ENCODE results near the gene MITD1. TPM values are rescaled to one million over a fixed set of nuclear protein-coding genes. Genes with fewer than 3 reads are reported as not detected.

Gene MITD1
- 18.9 to 28.2 TPM (median 23.6 TPM) in 5 replicates for total RNA-seq (2022; extraction: Qiagen RNA extraction)

DNA sequence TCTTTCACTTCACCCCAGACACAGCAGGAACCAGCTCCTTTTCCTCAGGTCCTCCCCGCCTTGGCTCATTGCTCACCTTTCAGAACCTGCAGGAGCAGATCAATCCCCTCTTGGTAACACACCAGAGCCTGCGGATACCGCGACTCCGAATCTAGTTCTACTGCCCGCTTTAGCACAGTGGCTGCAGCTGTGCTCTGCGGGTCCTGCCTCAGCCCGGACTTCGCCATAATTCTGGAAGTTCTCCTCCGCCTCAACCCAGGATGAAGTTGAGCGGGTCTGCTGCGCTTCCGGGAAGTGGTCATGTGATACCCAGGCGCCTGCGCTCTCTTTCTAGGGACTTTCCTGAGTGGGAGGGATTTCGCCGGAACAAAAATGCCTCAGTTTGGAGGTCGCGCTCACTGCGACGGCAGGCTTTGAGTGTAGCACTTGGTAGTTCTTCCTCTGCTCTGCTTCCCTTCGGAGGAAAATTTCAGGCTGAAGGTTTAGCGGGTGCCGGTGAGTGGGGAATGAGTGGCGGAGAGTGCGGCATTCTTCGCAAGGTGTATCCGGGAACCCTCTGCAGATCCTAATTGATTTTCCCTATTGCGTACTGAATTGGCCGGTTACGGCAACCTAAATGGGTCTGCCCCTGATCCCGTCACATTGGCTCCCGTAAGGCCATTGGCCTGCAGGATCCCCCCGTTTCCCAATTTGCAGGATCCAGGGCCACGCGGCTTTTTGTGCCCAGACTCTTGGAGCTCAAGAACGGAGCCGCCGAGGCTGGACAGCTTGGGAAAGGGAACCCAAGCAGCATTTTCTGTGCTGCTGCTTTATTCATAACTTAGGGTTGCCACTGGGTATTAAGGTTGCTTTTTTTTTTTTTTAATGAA lies at the start of gene MITD1, which contains the start of gene MRPL30:
MITD1 (minus strand) TSS at position 304 of the 869 bp plus-strand sequence; CDS start at position 227, 77 bp downstream.
MRPL30 (plus strand) TSS at position 430 of the 869 bp plus-strand sequence. CDS start 5,020 bp downstream, outside the sequence.

DNA sequence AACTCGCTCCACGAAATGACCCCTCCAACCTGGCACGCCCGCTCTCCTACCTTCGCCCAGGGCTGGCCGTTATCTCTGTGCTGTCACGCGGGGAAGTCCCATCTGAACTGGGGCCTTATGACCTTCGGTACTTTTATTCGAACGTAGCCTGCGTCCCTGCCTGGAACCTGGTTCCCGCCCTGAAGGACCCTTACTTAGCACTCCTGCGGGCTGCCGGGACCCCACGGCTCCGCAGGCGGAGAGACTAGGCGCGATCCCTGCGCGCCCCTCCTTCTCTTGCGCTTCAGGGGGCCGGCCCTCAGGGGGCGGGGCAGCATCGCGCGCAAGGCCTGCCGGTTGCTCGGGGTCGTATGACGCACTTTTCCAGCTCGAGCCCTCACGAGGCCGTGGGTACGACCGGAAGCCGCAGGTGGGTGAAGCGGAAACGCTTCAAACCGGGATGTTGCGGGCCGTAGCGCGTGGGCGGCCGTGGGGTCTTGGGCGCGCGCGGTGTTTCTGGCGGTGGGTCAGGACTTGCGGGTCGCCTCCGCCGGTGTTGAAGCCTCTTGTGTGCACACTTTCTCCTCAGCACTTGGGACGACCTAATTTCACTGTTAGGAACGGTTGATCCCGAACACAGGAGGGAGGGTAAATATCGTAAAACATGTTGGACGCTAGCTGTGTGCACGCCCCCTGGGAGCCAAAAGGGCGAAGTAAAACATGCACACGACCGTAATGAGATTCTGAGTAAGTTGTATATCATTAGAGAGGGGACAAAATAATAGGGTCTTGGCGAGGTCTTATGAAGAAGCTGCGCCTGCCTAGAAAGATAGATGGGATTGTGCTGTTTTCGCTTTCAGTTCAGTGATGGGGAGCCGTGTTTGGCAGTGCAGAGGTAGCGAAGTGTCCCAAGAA lies 26.0 kb downstream of the MITD1 start, which contains the start of the genes LIPT1 and TSGA10:
LIPT1 (plus strand) TSS at position 325 of the 894 bp plus-strand sequence. CDS start 6,991 bp downstream, outside the sequence.
TSGA10 (minus strand) TSS at position 300 of the 894 bp plus-strand sequence. CDS start 45,503 bp downstream, outside the sequence.

DNA sequence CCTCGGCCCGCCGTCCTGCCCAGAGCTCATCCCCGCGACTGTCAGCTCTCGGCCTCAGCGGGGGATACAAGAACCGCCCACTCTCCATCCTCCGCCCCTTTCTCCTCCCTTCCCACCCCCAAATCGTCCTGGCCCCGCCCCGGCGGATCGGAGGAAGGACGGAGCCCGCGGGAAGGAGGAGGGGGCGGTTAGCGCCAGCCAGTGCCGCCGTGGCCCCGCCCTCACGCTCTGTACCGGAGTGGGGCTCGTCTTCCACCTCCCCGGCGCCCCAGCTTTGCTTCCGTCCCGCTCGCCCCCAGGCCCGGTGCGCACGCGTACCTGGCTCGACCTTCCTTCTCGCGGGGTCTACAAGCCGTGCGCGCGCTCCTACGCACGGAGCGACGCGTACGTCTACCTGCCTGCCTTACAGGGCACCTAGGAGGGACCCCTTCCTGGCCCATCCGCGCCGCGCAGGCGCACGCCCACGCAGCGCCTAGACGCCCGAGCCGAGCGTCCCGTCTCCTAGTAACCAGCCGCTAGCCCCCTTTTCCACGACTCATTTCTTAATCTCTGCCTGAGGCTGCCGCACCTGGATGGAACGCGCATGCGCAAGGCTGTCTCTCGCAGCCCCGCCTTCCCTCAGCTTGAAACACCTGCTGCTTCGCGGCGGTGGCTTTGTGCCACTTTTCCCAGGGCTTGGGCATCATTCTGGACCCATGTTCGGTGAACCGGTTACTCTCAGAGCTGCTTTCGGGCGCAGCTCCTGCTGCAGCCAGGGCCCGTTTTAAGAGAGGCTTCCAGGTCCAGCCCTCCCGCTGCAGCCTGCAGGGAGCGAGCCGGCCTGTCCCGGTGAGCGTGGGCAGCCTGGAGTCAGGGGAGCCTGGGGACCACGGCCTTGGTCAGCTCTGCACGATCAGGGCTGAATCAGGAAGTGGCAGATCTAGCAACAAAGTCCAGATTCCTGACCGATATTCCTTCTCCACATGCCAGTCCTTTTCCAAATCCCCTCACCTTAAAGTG lies 39.4 kb downstream of the MITD1 start, which contains the start of gene C2orf15:
C2orf15 (plus strand) TSS at position 598 of the 999 bp plus-strand sequence. CDS start 8,852 bp downstream, outside the sequence.

Other genes starting within 250 kb of the MITD1 start
- 2.5 to 3.8 TPM (median 2.8 TPM) in 5 replicates for gene CRACDL, start 244.8 kb downstream of the MITD1 start, total RNA-seq (2022; extraction: Qiagen RNA extraction)
- gene C2orf15, start 39.4 kb downstream of the MITD1 start, total RNA-seq (2022; extraction: Qiagen RNA extraction) = 0.43 to 1.0 TPM (median 0.81 TPM) in 5 replicates
- gene TSGA10, start 26.1 kb downstream of the MITD1 start, total RNA-seq (2022; extraction: Qiagen RNA extraction) = 2.0 to 5.5 TPM (median 4.3 TPM) in 5 replicates
- gene LIPT1, start 26.1 kb downstream of the MITD1 start, total RNA-seq (2022; extraction: Qiagen RNA extraction) = 3.1 to 5.6 TPM (median 3.7 TPM) in 5 replicates
- 31.4 to 57.3 TPM (median 31.8 TPM) in 5 replicates for gene MRPL30, start 126 bp upstream of the MITD1 start, total RNA-seq (2022; extraction: Qiagen RNA extraction)
- not detected in 5 replicates for gene LYG2, start 74.6 kb upstream of the MITD1 start, total RNA-seq (2022; extraction: Qiagen RNA extraction)
- gene LYG1, start 120.1 kb upstream of the MITD1 start, total RNA-seq (2022; extraction: Qiagen RNA extraction) = 0.54 to 1.9 TPM (median 1.1 TPM) in 5 replicates
- 36.6 to 51.1 TPM (median 40.6 TPM) in 5 replicates for gene TXNDC9, start 155.3 kb upstream of the MITD1 start, total RNA-seq (2022; extraction: Qiagen RNA extraction)
- gene EIF5B, start 156.3 kb upstream of the MITD1 start, total RNA-seq (2022; extraction: Qiagen RNA extraction) = 54.5 to 73.7 TPM (median 58.1 TPM) in 5 replicates